Measurements from ENCODE around the gene STK39.
A peak's percentile ranks its signal among the peaks of the same experiment; 100 is the strongest.
"Not testable (repeated sequence)": the region's sequence is repeated elsewhere in the genome, so short reads cannot be mapped to it uniquely, and the experiment has no call there.

The STK39 gene

GRCh38 chr2:168075446-168075845 is 171.9 kb downstream of the STK39 start:
- DNase-seq, result no peak

- no peak for DNase-seq
These were observed 174.6 kb downstream of the STK39 start for GRCh38 chr2:168072626-168073303.

GRCh38 chr2:168064011-168064998 is 183.1 kb downstream of the STK39 start:
- DNase-seq, result no peak

- DNase-seq, result no peak
These were observed 184.5 kb downstream of the STK39 start for GRCh38 chr2:168062936-168063335.

- no peak for DNase-seq
These were observed 185.3 kb downstream of the STK39 start for GRCh38 chr2:168062054-168062453.

GRCh38 chr2:168060986-168061750 is 186.2 kb downstream of the STK39 start:
- no peak for DNase-seq

GRCh38 chr2:168059758-168060157 is 187.6 kb downstream of the STK39 start:
- DNase-seq, result no peak

- DNase-seq, result no peak
These were observed 188.7 kb downstream of the STK39 start for GRCh38 chr2:168058675-168059074.

GRCh38 chr2:168056242-168056787 is 191.1 kb downstream of the STK39 start:
- DNase-seq, result no peak

- DNase-seq, result peak; percentile 12
These were observed 192.7 kb downstream of the STK39 start for GRCh38 chr2:168054657-168055056.

GRCh38 chr2:168053676-168054075 is 193.7 kb downstream of the STK39 start:
- DNase-seq, result no peak

- DNase-seq, result no peak
These were observed 194.6 kb downstream of the STK39 start for GRCh38 chr2:168052773-168053172.

GRCh38 chr2:168050377-168050776 is 197.0 kb downstream of the STK39 start:
- DNase-seq, result no peak

GRCh38 chr2:168049609-168050008 is 197.8 kb downstream of the STK39 start:
- no peak for DNase-seq

- DNase-seq, result no peak
These were observed 200.2 kb downstream of the STK39 start for GRCh38 chr2:168047091-168047690.

- DNase-seq, result no peak
These were observed 202.8 kb downstream of the STK39 start for GRCh38 chr2:168044579-168044978.

GRCh38 chr2:168044176-168044575 is 203.2 kb downstream of the STK39 start:
- DNase-seq, result no peak

GRCh38 chr2:168042127-168042824 is 205.1 kb downstream of the STK39 start:
- DNase-seq, result not testable (repeated sequence)

GRCh38 chr2:168039881-168040280 is 207.5 kb downstream of the STK39 start:
- no peak for DNase-seq

GRCh38 chr2:168037778-168038177 is 209.6 kb downstream of the STK39 start:
- DNase-seq, result no peak

GRCh38 chr2:168035458-168035857 is 211.9 kb downstream of the STK39 start:
- peak; percentile 16 for DNase-seq

- DNase-seq, result no peak
These were observed 212.8 kb downstream of the STK39 start for GRCh38 chr2:168034616-168035015.
